Ovary (tissue), 9 donors: Measurements from ENCODE around the gene GPR4. TPM values are rescaled to one million over a fixed set of nuclear protein-coding genes. Genes with fewer than 3 reads are reported as not detected.
"Not testable (repeated sequence)": the region's sequence is repeated elsewhere in the genome, so short reads cannot be mapped to it uniquely, and the experiment has no call there.

Source experiments
- DNase-seq, 5 donors: peaks; one replicate each; pipeline ENCODE4 v3.0.0-alpha.2; 2019 to 2020
- H3K27ac ChIP-seq, 2 donors: fragments of 200-600 bp; one replicate each; pipeline versions ENCODE4 v1.5.1 to v1.8.0; 2019 to 2022
- H3K27me3 ChIP-seq: fragments of 200-600 bp; one replicate; pipeline ENCODE4 v1.8.0; 2022
- H3K36me3 ChIP-seq: fragments of 200-600 bp; sonication (generic); one replicate; pipeline ENCODE4 v1.5.1; 2019
- H3K4me1 ChIP-seq: one replicate; pipeline ENCODE4 v1.8.1; 2013; ENCODE audit warnings: mild to moderate bottlenecking, moderate library complexity; ENCODE audit not compliant: insufficient read depth
- H3K4me3 ChIP-seq: fragments of 200-600 bp; sonication (generic); one replicate; pipeline ENCODE4 v1.5.1; 2017
- H3K9me3 ChIP-seq, 2 donors: fragments of 200-600 bp in 1 of 2; sonication (generic) in 1 of 2; one replicate each; pipeline versions ENCODE4 v1.5.1 to v1.8.1; 2013 to 2019; ENCODE audit warnings: mild to moderate bottlenecking in 1 of 2, moderate library complexity in 1 of 2
- EP300 ChIP-seq: sonication (generic); formaldehyde crosslinking; IDR thresholded peaks from one replicate; pipeline ENCODE4 v1.6.1; 2017; ENCODE audit warnings: antibody characterized with exemption
- POLR2A ChIP-seq: fragments of 450-650 bp; IDR thresholded peaks from one replicate; pipeline ENCODE4 v1.6.1; 2017; ENCODE audit warnings: antibody characterized with exemption, mild to moderate bottlenecking, moderate library complexity
- WGBS, 3 donors: extraction: QIAGEN DNeasy Blood & Tissue Kit in 1 of 3; methylation state at CpG; one replicate each; pipeline versions ENCODE4 v1.1.5 to v1.1.7; 2013 to 2017; 5-methylcytosine and 5-hydroxymethylcytosine counted together
- intact Hi-C, 4 donors: fragments of 100-400 bp; cut with DNase I; formaldehyde crosslinking; loops; one replicate each; pipeline versions ENCODE4 v1.11.0 to v1.15.1; 2022 to 2023
- polyA plus RNA-seq, 2 donors: library from polyadenylated mRNA; stranded (reverse); fragments of 200-250 nt in 1 of 2; fragments of 350-450 nt in 1 of 2; fragmentation: Illumina TruSeq in 1 of 2; extraction: RNeasy Lipid Tissue Mini Kit (QIAGEN cat#74804) in 1 of 2; gene quantifications; one replicate each; pipeline ENCODE4 v1.2.3, GENCODE V29; 2013 to 2014
- total RNA-seq, 7 donors: library from RNA; depleted of rRNA in 2 of 7; stranded (reverse); fragments of >200 nt in 2 of 7; fragmentation: NEBNext Ultra II Directional in 3 of 7; extraction: Animal tissue kit (Norgen Biotek cat#: 25700) in 3 of 7; gene quantifications; one replicate each; pipeline versions ENCODE4 v1.1.0 to v1.2.4, GENCODE V29; 2016 to 2023
- TF ChIP-seq, protein P1 (sequence below), 3 donors: fragments of 450-650 bp in 2 of 3; fragments of 200-600 bp in 1 of 3; IDR thresholded peaks; one replicate each; pipeline versions ENCODE4 v1.5.1 to v1.8.0; 2016 to 2022; ENCODE audit warnings: antibody characterized with exemption in 3 of 3, mild to moderate bottlenecking in 1 of 3
- donor health status: DM: no; HTN: no; CAD: no; lungs with moderate emphysema.
- donor health status: DM: no; HTN: no; CAD: no.
- donor health status: Bipolar disorder and iron deficiency.
- donor health status: DM: yes; HTN: yes; CAD: no.
- donor health status: DM: no; HTN: no; CAD: no.
- donor health status: DM: yes; HTN: yes; CAD: no.

GPR4 gene
- total and polyA plus RNA-seq, 9 donors, result 0.60 to 11.9 (median 3.0) TPM

DNA sequence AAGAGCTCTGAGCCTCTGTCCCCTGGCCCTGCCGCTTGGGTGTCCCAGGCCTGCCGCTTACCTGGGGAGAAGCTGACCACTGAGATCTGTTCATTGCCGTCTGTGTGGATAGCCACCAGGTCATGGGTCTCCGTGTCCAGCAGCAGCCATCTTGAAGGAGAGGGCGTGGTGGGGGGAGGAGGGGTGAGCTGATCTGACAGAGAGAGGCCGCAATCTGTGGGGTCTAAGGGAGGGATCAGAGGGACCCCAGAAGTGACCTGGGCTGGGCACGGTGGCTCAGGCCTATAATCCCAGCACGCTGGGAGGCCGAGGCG, 14.6 kb upstream of the GPR4 start:
- no peak overlapping the region for H3K27ac ChIP-seq
- no peaks in the 10 kb centered on the region for H3K27me3 ChIP-seq
- TF ChIP-seq POLR2A, result no peak
- TF ChIP-seq, protein P1, sequence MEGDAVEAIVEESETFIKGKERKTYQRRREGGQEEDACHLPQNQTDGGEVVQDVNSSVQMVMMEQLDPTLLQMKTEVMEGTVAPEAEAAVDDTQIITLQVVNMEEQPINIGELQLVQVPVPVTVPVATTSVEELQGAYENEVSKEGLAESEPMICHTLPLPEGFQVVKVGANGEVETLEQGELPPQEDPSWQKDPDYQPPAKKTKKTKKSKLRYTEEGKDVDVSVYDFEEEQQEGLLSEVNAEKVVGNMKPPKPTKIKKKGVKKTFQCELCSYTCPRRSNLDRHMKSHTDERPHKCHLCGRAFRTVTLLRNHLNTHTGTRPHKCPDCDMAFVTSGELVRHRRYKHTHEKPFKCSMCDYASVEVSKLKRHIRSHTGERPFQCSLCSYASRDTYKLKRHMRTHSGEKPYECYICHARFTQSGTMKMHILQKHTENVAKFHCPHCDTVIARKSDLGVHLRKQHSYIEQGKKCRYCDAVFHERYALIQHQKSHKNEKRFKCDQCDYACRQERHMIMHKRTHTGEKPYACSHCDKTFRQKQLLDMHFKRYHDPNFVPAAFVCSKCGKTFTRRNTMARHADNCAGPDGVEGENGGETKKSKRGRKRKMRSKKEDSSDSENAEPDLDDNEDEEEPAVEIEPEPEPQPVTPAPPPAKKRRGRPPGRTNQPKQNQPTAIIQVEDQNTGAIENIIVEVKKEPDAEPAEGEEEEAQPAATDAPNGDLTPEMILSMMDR (IDR thresholded peaks at IDR 0.05), result no peak
- TF ChIP-seq EP300, result no peak
- intact Hi-C loops, result no loop called here
- no peak for DNase-seq
- H3K9me3 ChIP-seq, result no peaks in the 10 kb centered on the region
- H3K4me3 ChIP-seq, result no peak overlapping the region
- no peaks in the 10 kb centered on the region for H3K36me3 ChIP-seq
- 69 to 79% (median 70%) methylated on average over 10 of the region's 10 CpGs for WGBS, 3 donors
- peaks cover 5% of the 10 kb centered on the region for H3K4me1 ChIP-seq

DNA sequence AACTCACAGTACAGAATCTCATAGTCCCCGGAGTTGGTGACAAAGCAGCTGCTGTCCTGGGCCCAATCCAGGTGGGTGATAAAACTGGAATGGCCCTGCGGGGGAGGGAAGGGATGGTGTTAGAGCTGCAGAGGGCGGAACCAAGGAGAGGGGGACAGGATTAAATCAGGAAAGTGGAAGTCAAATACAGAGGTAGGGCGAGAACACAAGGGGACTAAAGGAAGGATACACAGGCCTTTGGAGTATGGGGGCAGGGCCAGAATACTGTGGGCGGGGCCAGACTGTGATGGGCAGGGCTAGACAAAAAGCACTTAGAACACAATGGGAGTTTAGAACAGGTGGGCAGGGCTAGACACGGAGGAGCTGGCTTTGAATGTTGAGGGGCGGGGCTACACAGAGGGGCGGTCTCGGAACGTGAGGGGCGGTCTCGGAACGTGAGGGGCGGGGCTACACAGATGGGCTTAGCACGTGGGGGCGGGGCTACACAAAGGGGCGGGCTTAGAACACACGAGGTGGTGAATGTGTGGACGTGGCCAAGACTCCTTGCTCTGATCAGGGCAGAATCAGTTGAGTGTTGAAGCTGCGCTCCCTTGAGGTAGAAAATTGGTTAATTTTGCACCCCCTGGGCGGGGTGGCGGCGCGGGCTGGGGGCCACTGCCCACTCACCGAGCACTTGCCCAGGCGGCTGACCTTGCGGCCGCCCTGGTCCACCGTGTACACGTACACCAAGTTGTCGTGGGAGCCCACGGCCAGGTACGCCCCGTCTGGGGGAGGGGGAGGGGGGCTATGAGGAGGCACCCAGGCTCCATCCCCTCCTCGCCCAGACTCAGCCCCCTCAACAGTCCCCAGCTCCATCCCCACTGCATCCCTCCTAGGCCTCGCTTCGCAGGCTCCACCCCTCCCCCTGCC, 14.0 kb upstream of the GPR4 start:
- no peaks in the 10 kb centered on the region for H3K9me3 ChIP-seq
- no peak for TF ChIP-seq POLR2A
- TF ChIP-seq, protein P1 (IDR thresholded peaks at IDR 0.05), result no peak
- TF ChIP-seq EP300, result no peak
- H3K27ac ChIP-seq, result peak overlapping the region in 1 of 2 donors; percentile 61
- WGBS, 3 donors, result 20 to 30% (median 28%) methylated on average over 35 to 37 of the region's 37 CpGs
- intact Hi-C loops, result no loop called here
- H3K36me3 ChIP-seq, result no peaks in the 10 kb centered on the region
- H3K27me3 ChIP-seq, result no peaks in the 10 kb centered on the region
- DNase-seq, result peak; percentile 87 to 95 (median 92)
- H3K4me1 ChIP-seq, result peaks cover 5% of the 10 kb centered on the region
- H3K4me3 ChIP-seq, result no peak overlapping the region

DNA sequence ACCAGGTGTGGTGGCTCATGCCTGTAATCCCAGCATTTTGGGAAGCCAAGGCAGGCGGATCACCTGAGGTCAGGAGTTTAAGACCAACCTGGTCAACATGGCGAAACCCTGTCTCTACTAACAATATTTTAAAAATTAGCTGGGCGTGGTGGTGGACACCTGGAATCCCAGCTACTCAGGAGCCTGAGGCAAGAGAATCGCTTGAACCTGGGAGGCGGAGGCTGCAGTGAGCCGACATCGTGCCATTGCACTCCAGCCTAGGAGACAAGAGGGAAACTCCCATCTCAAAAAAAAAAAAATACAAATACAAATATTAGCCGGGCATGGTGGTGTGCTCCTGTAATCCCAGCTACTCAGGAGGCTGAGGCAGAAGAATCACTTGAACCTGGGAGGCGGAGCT, 13.0 kb upstream of the GPR4 start:
- intact Hi-C loops, DNase-seq, H3K9me3 ChIP-seq, H3K27ac ChIP-seq, H3K4me3 ChIP-seq, H3K27me3 ChIP-seq, H3K36me3 ChIP-seq, H3K4me1 ChIP-seq: not testable (repeated sequence)
- WGBS, 3 donors, result 90 to 92% (median 91%) methylated on average over 9 of the region's 9 CpGs

DNA sequence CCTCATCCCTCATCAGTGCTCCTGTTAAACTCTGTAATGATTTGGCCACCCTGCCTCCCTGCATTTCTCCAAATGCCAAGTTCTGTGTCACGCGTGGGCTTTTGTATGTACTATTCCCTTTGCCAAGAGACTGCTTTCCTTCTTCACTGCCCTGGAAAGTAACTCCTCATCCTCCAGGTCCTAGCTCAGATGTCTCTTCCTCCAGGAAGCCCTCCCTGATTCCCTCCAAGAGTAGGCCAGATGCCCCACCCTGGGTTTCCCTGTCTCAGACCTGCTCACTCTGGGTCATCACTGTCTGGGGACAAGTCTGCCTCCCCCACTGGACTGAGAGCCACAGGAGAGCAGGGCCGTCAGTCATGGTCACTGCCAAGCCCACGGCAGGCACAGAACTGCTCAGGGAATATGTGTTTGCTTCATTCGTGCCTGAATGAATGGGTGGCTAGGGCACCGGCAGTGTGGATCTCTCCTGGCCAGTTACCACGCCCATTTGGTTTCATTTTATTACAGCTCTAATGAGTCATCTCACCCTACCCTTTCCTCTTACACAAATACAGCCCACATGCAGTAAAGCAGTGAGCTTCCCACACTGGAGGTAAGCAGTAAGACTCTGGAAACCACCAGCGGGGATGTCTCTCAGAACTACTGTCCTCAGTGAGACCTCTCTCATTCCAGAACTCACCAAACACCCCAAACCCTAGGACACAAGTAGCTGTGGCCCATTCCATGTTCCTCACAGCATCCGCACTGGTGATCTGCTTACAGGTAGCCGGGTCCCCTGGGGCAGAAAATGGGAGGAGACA, 12.1 kb upstream of the GPR4 start:
- WGBS, 3 donors, result 64 to 74% (median 71%) methylated on average over 10 of the region's 10 CpGs
- Histone ChIP-seq H3K9me3 (no peaks in the 10 kb centered on the region), H3K4me1 (peaks cover 5% of the 10 kb centered on the region), H3K27ac (no peak overlapping the region), H3K4me3 (no peak overlapping the region), H3K27me3 (no peaks in the 10 kb centered on the region), H3K36me3 (no peaks in the 10 kb centered on the region)
- no peak for DNase-seq
- intact Hi-C loops, result no loop called here
- TF ChIP-seq POLR2A (no peak), EP300 (no peak)
- TF ChIP-seq, protein P1 (IDR thresholded peaks at IDR 0.05), result no peak
